Measurements from ENCODE around the gene LCNL1.
"Not testable (repeated sequence)": the region's sequence is repeated elsewhere in the genome, so short reads cannot be mapped to it uniquely, and the experiment has no call there.

The LCNL1 gene

GRCh38 chr9:137026384-137026783 lies 43.6 kb downstream of the LCNL1 start:
- DNase-seq (ENCODE audit: low spot score) = no peak

GRCh38 chr9:137026828-137027227 lies 44.0 kb downstream of the LCNL1 start:
- DNase-seq (ENCODE audit: low spot score) = no peak

- no peak for DNase-seq (ENCODE audit: low spot score)
These were observed 44.8 kb downstream of the LCNL1 start, which contains the start of gene ABCA2 for GRCh38 chr9:137027369-137028262. Gene ABCA2 (minus strand): TSS chr9:137028237. CDS start chr9:137028140, 97 bp downstream.

GRCh38 chr9:137028263-137029057 lies 45.7 kb downstream of the LCNL1 start:
- peak; percentile 76 for DNase-seq (ENCODE audit: low spot score)

GRCh38 chr9:137029058-137029936 lies 46.5 kb downstream of the LCNL1 start:
- DNase-seq (ENCODE audit: low spot score) = peak; percentile 74

- DNase-seq (ENCODE audit: low spot score) = no peak
These were observed 47.2 kb downstream of the LCNL1 start for GRCh38 chr9:137030006-137030405.

GRCh38 chr9:137030538-137031527 lies 48.0 kb downstream of the LCNL1 start:
- no peak for DNase-seq (ENCODE audit: low spot score)

- DNase-seq (ENCODE audit: low spot score) = no peak
These were observed 49.3 kb downstream of the LCNL1 start, which contains the start of gene FUT7 for GRCh38 chr9:137031904-137032640. Gene FUT7 (minus strand): TSS chr9:137032088. CDS start chr9:137031991, 97 bp downstream.

- DNase-seq (ENCODE audit: low spot score) = no peak
These were observed 50.1 kb downstream of the LCNL1 start for GRCh38 chr9:137032858-137033257.

GRCh38 chr9:137033481-137033880 lies 50.7 kb downstream of the LCNL1 start:
- DNase-seq (ENCODE audit: low spot score) = not testable (repeated sequence)

- DNase-seq (ENCODE audit: low spot score) = no peak
These were observed 51.4 kb downstream of the LCNL1 start for GRCh38 chr9:137034039-137034708.

GRCh38 chr9:137034709-137035506 lies 52.1 kb downstream of the LCNL1 start:
- peak; percentile 89 for DNase-seq (ENCODE audit: low spot score)

Data from AG08395 (cell line).